Mucosa of descending colon (tissue), 3 donors: ENCODE measurements around the gene DNMT3B. TPM values are rescaled to one million over a fixed set of nuclear protein-coding genes. Genes with fewer than 3 reads are reported as not detected.

ENCODE experiments used
- ATAC-seq: fragments of 200-7000 bp; cut with Tn5 transposase; one replicate; pipeline ENCODE4 v1.9.1; 2020; ENCODE audit warnings: mild to moderate bottlenecking, moderate library complexity
- DNase-seq, 3 donors: peaks; one replicate each; pipeline ENCODE4 v3.0.0-alpha.2; 2020
- H3K36me3 ChIP-seq: fragments of 200-600 bp; one replicate; pipeline ENCODE4 v1.8.0; 2021; ENCODE audit warnings: low read depth, mild to moderate bottlenecking
- H3K4me1 ChIP-seq: fragments of 200-600 bp; one replicate; pipeline ENCODE4 v1.8.0; 2021; ENCODE audit warnings: low read depth, mild to moderate bottlenecking
- H3K4me3 ChIP-seq: fragments of 200-600 bp; one replicate; pipeline ENCODE4 v1.8.0; 2021; ENCODE audit warnings: mild to moderate bottlenecking
- H3K9me3 ChIP-seq: fragments of 200-600 bp; one replicate; pipeline ENCODE4 v1.8.0; 2021; ENCODE audit warnings: mild to moderate bottlenecking
- CTCF ChIP-seq: fragments of 200-600 bp; IDR thresholded peaks from one replicate; pipeline ENCODE4 v1.8.0; 2022; ENCODE audit warnings: antibody characterized with exemption, mild to moderate bottlenecking
- intact Hi-C, 2 donors: fragments of 100-400 bp; cut with DNase I in 1 of 2; cut with micrococcal nuclease in 1 of 2; formaldehyde crosslinking; loops; one replicate each; pipeline versions ENCODE4 v1.11.0 to v1.11.1; 2022; cut with DNase I, micrococcal nuclease
- total RNA-seq, 3 donors: library from RNA; stranded (reverse); fragmentation: NEBNext Ultra II Directional in 2 of 3; extraction: Animal tissue kit (Norgen Biotek cat#: 25700) in 2 of 3; gene quantifications; one replicate each; pipeline versions ENCODE4 v1.2.1 to v1.2.4, GENCODE V29; 2021 to 2023
- donor health status: DM: no; HTN: no; CAD: no; lungs with moderate emphysema.
- donor health status: DM: no; HTN: no; CAD: no.
- donor health status: DM: no; HTN: yes; CAD: no.

The DNMT3B gene
- total RNA-seq, 3 donors from 2014 or later = 0.95 to 1.3 (median 1.2) TPM

- TF ChIP-seq CTCF = no peak
- ATAC-seq = no peak
- Histone ChIP-seq H3K36me3 (peaks cover 13% of the 10 kb centered on the region), H3K9me3 (no peaks in the 10 kb centered on the region), H3K4me1 (no peaks in the 10 kb centered on the region), H3K4me3 (no peak overlapping the region)
- intact Hi-C loops = no loop called here
- DNase-seq = no peak
Observed at GRCh38 chr20:32842688-32843524, 80.7 kb downstream of the DNMT3B start.

DNA sequence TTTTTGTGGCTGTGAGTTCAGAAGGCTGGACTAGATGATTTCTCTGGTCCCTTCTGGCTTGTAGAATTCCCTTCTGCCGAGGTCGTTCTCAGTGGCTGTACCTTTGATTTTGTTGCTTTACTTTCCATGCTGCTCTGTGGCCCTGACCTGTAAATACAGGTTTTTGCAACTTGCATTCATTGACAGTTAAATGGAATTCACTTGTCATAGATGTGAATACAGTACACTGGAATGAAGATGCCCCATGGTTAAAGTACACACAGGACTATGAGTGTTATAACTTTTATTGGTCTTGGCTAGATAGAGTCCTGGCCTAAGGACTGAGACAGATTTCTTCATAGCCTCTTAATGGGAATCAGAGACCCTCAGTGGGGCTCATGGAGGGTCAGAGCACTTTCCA, 83.6 kb downstream of the DNMT3B start:
- Histone ChIP-seq H3K4me3 (no peak overlapping the region), H3K4me1 (no peaks in the 10 kb centered on the region), H3K9me3 (no peaks in the 10 kb centered on the region), H3K36me3 (peaks cover 10% of the 10 kb centered on the region)
- intact Hi-C loops = no loop called here
- no peak for TF ChIP-seq CTCF
- no peak for DNase-seq
- peak; percentile 38 for ATAC-seq

- intact Hi-C loops = no loop called here
- H3K36me3 ChIP-seq = peaks cover 10% of the 10 kb centered on the region
- no peak overlapping the region for H3K4me3 ChIP-seq
- DNase-seq = no peak
- no peaks in the 10 kb centered on the region for H3K9me3 ChIP-seq
- H3K4me1 ChIP-seq = no peaks in the 10 kb centered on the region
- TF ChIP-seq CTCF = no peak
- no peak for ATAC-seq
Observed at GRCh38 chr20:32846852-32847251, 84.7 kb downstream of the DNMT3B start.

GRCh38 chr20:32847964-32848363, 85.8 kb downstream of the DNMT3B start:
- intact Hi-C loops = no loop called here
- Histone ChIP-seq H3K36me3 (peaks cover 10% of the 10 kb centered on the region), H3K9me3 (no peaks in the 10 kb centered on the region), H3K4me3 (no peak overlapping the region), H3K4me1 (no peaks in the 10 kb centered on the region)
- no peak for TF ChIP-seq CTCF
- ATAC-seq (no peak), DNase-seq (no peak)

DNA sequence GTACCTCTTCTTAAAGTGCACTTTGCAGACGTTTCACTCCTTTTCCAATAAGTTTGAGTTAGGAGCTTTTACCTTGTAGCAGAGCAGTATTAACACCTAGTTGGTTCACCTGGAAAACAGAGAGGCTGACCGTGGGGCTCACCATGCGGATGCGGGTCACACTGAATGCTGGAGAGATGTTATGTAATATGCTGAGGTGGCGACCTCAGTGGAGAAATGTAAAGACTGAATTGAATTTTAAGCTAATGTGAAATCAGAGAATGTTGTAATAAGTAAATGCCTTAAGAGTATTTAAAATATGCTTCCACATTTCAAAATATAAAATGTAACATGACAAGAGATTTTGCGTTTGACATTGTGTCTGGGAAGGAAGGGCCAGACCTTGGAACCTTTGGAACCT, 86.7 kb downstream of the DNMT3B start:
- intact Hi-C loops = no loop called here

More for the DNA sequence above, 86.7 kb downstream of the DNMT3B start:
- no peaks in the 10 kb centered on the region for H3K9me3 ChIP-seq
- peaks cover 10% of the 10 kb centered on the region for H3K36me3 ChIP-seq
- no peak for ATAC-seq
- no peak for TF ChIP-seq CTCF
- no peak for DNase-seq
- no peaks in the 10 kb centered on the region for H3K4me1 ChIP-seq
- no peak overlapping the region for H3K4me3 ChIP-seq
